SK-N-SH treated with all-trans-retinoic acid at 6 μM for 48 hours (cell line): Measurements from ENCODE around the gene CALML6.
A peak's percentile ranks its signal among the peaks of the same experiment; 100 is the strongest.

Source experiments
- ATAC-seq: fragments of 200-7000 bp; cut with Tn5 transposase; 3 replicates; pipeline ENCODE4 v1.9.1; 2020; ENCODE audit warnings: mild to moderate bottlenecking, moderate library complexity
- BACH2 ChIP-seq: fragments of 250-450 bp; sonication (Bioruptor Pico); IDR thresholded peaks from 2 replicates; pipeline ENCODE4 v1.9.0; 2021; ENCODE audit warnings: mild to moderate bottlenecking, borderline replicate concordance
- CSDC2 ChIP-seq: fragments of 250-450 bp; sonication (Bioruptor Pico); IDR thresholded peaks from 2 replicates; pipeline ENCODE4 v1.5.0; 2020; ENCODE audit warnings: mild to moderate bottlenecking, moderate library complexity
- CSRNP3 ChIP-seq: fragments of 250-450 bp; sonication (Bioruptor Pico); IDR thresholded peaks from 2 replicates; pipeline ENCODE4 v1.5.1; 2021; ENCODE audit warnings: mild to moderate bottlenecking, moderate library complexity
- ESRRG ChIP-seq: fragments of 250-450 bp; sonication (Bioruptor Pico); IDR thresholded peaks from 2 replicates; pipeline ENCODE4 v1.6.1; 2021; ENCODE audit warnings: mild to moderate bottlenecking
- GLIS3 ChIP-seq: fragments of 250-450 bp; sonication (Bioruptor Pico); IDR thresholded peaks from 2 replicates; pipeline ENCODE4 v1.5.0; 2020; ENCODE audit warnings: mild to moderate bottlenecking, moderate library complexity
- ISL1 ChIP-seq: fragments of 250-450 bp; sonication (Bioruptor Pico); IDR thresholded peaks from 2 replicates; pipeline ENCODE4 v2.1.2; 2022; ENCODE audit warnings: mild to moderate bottlenecking, moderate library complexity
- OSR1 ChIP-seq: fragments of 250-450 bp; sonication (Bioruptor Pico); IDR thresholded peaks from 2 replicates; pipeline ENCODE4 v1.8.0; 2022; ENCODE audit warnings: moderate library complexity, mild to moderate bottlenecking, inconsistent platforms
- PPARA ChIP-seq: fragments of 250-450 bp; sonication (Bioruptor Pico); IDR thresholded peaks from 2 replicates; pipeline ENCODE4 v1.5.0; 2020; ENCODE audit warnings: mild to moderate bottlenecking, borderline replicate concordance
- SNAI2 ChIP-seq: fragments of 250-450 bp; sonication (Bioruptor Pico); IDR thresholded peaks from 2 replicates; pipeline ENCODE4 v1.5.0; 2020; ENCODE audit warnings: mild to moderate bottlenecking, moderate library complexity
- TOX ChIP-seq: fragments of 250-450 bp; sonication (Bioruptor Pico); IDR thresholded peaks from 2 replicates; pipeline ENCODE4 v1.8.0; 2021; ENCODE audit warnings: mild to moderate bottlenecking, moderate library complexity, borderline replicate concordance
- TSHZ2 ChIP-seq: fragments of 250-450 bp; sonication (Bioruptor Pico); IDR thresholded peaks from 2 replicates; pipeline ENCODE4 v1.5.0; 2020; ENCODE audit warnings: mild to moderate bottlenecking, moderate library complexity
- ZC3H10 ChIP-seq: fragments of 250-450 bp; sonication (Bioruptor Pico); IDR thresholded peaks from 2 replicates; pipeline ENCODE4 v1.5.1; 2021; ENCODE audit warnings: mild to moderate bottlenecking, moderate library complexity
- ZFP3 ChIP-seq: fragments of 250-450 bp; sonication (Bioruptor Pico); IDR thresholded peaks from 2 replicates; pipeline ENCODE4 v1.5.0; 2020; ENCODE audit warnings: mild to moderate bottlenecking, moderate library complexity
- ZFP30 ChIP-seq: fragments of 450-650 bp; formaldehyde crosslinking; IDR thresholded peaks from 2 replicates; pipeline ENCODE4 v1.5.0; 2022; ENCODE audit warnings: mild to moderate bottlenecking, moderate library complexity
- ZNF565 ChIP-seq: fragments of 450-650 bp; formaldehyde crosslinking; conservative IDR thresholded peaks from 2 replicates; pipeline ENCODE4 v1.5.0; 2020; ENCODE audit warnings: low read depth, mild to moderate bottlenecking, moderate library complexity
- ZNF8 ChIP-seq: fragments of 450-650 bp; formaldehyde crosslinking; IDR thresholded peaks from 2 replicates; pipeline ENCODE4 v1.5.0; 2020; ENCODE audit warnings: mild to moderate bottlenecking, moderate library complexity
- TF ChIP-seq, protein P1 (sequence below): fragments of 250-450 bp; sonication (Bioruptor Pico); IDR thresholded peaks from 2 replicates; pipeline ENCODE4 v1.8.0; 2021; ENCODE audit warnings: low read depth, mild to moderate bottlenecking, moderate library complexity, borderline replicate concordance
- TF ChIP-seq, protein P2 (sequence below): fragments of 250-450 bp; sonication (Bioruptor Pico); IDR thresholded peaks from 2 replicates; pipeline ENCODE4 v1.8.0; 2020; ENCODE audit warnings: mild to moderate bottlenecking, moderate library complexity, borderline replicate concordance

Gene CALML6

GRCh38 chr1:1907098-1907736 is 7.8 kb upstream of the CALML6 start:
- no peak for ATAC-seq
- TF ChIP-seq ESRRG (CRISPR knock-in tag): no peak
- no peak for TF ChIP-seq SNAI2 (CRISPR knock-in tag)
- TF ChIP-seq BACH2 (CRISPR knock-in tag): no peak
- TF ChIP-seq, protein P1, sequence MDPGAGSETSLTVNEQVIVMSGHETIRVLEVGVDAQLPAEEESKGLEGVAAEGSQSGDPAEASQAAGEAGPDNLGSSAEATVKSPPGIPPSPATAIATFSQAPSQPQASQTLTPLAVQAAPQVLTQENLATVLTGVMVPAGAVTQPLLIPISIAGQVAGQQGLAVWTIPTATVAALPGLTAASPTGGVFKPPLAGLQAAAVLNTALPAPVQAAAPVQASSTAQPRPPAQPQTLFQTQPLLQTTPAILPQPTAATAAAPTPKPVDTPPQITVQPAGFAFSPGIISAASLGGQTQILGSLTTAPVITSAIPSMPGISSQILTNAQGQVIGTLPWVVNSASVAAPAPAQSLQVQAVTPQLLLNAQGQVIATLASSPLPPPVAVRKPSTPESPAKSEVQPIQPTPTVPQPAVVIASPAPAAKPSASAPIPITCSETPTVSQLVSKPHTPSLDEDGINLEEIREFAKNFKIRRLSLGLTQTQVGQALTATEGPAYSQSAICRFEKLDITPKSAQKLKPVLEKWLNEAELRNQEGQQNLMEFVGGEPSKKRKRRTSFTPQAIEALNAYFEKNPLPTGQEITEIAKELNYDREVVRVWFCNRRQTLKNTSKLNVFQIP (CRISPR knock-in tag): no peak
- no peak for TF ChIP-seq CSRNP3 (CRISPR knock-in tag)
- no peak for TF ChIP-seq ZNF8
- no peak for TF ChIP-seq TSHZ2 (CRISPR knock-in tag)

GRCh38 chr1:1908506-1908791 is 6.6 kb upstream of the CALML6 start:
- ATAC-seq: peak; percentile 16
- TF ChIP-seq CSDC2 (CRISPR knock-in tag) (no peak), ZFP30 (CRISPR knock-in tag) (no peak), PPARA (no peak), CSRNP3 (CRISPR knock-in tag) (no peak), ZFP3 (CRISPR knock-in tag) (no peak), TOX (no peak), ZNF565 (no peak), ESRRG (CRISPR knock-in tag) (no peak), TSHZ2 (CRISPR knock-in tag) (no peak), SNAI2 (CRISPR knock-in tag) (no peak), ZNF8 (no peak), OSR1 (CRISPR knock-in tag) (no peak), ISL1 (no peak), GLIS3 (no peak), ZC3H10 (CRISPR knock-in tag) (no peak)
- TF ChIP-seq, protein P1 (CRISPR knock-in tag): no peak
- TF ChIP-seq, protein P2, sequence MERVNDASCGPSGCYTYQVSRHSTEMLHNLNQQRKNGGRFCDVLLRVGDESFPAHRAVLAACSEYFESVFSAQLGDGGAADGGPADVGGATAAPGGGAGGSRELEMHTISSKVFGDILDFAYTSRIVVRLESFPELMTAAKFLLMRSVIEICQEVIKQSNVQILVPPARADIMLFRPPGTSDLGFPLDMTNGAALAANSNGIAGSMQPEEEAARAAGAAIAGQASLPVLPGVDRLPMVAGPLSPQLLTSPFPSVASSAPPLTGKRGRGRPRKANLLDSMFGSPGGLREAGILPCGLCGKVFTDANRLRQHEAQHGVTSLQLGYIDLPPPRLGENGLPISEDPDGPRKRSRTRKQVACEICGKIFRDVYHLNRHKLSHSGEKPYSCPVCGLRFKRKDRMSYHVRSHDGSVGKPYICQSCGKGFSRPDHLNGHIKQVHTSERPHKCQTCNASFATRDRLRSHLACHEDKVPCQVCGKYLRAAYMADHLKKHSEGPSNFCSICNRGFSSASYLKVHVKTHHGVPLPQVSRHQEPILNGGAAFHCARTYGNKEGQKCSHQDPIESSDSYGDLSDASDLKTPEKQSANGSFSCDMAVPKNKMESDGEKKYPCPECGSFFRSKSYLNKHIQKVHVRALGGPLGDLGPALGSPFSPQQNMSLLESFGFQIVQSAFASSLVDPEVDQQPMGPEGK (CRISPR knock-in tag): no peak
